Bladder microvascular endothelial cell (primary cell): ENCODE results near the gene AKAP6. TPM values are rescaled to one million over a fixed set of nuclear protein-coding genes. Genes with fewer than 3 reads are reported as not detected.

Experiments used
- total RNA-seq: library from RNA; depleted of rRNA; stranded (reverse); fragments of >200 nt; gene quantifications from 2 replicates; pipeline ENCODE4 v1.2.3, GENCODE V29; 2014

Gene AKAP6
- total RNA-seq: 0.13 and 0.32 TPM in 2 replicates

DNA sequence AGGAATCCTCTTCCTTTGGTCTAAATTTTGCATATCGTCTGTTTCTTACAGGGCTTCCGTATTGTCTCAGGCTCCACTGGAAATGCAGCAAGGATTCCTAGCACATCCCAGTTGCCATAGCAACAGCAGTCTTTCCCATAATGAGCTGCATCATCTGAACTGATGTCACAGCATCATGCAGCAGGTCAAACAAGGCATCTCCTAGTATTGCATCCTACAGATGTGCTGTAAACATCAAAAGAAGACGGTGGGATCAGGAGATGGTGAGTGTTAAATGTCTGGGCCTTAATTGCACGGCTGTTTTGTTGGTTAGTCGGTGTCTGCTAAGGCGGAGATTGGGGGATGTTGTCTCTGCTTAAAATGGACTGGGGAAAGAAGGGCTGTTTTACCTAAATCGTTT is at the start of gene AKAP6:
AKAP6 (plus strand) TSS at position 153 of the 400 bp plus-strand sequence. CDS start 104,196 bp downstream, outside the sequence.

Other genes with a start within 250 kb of the AKAP6 start
- not detected in 2 replicates for gene RNU6-7, start 127.3 kb upstream of the AKAP6 start, total RNA-seq
- gene RNU6-8, start 126.0 kb upstream of the AKAP6 start, total RNA-seq: not detected in 2 replicates